HEK293 (cell line): ENCODE results near the gene TGIF1.

ENCODE experiments used
- PATZ1 ChIP-seq: fragments of 450-650 bp; formaldehyde crosslinking; IDR thresholded peaks from 2 replicates; pipeline ENCODE4 v1.5.1; 2016; ENCODE audit warnings: missing biosample characterization, missing genetic modification characterization
- ZBTB1 ChIP-seq: fragments of 450-650 bp; formaldehyde crosslinking; IDR thresholded peaks from 2 replicates; pipeline ENCODE4 v1.5.1; 2016; ENCODE audit warnings: missing biosample characterization, missing genetic modification characterization
- ZIC2 ChIP-seq: fragments of 450-650 bp; formaldehyde crosslinking; IDR thresholded peaks from 2 replicates; pipeline ENCODE4 v1.5.1; 2016; ENCODE audit warnings: missing biosample characterization, missing genetic modification characterization
- ZNF114 ChIP-seq: fragments of 450-650 bp; formaldehyde crosslinking; IDR thresholded peaks from 2 replicates; pipeline ENCODE4 v1.5.0; 2017; ENCODE audit warnings: missing biosample characterization, missing genetic modification characterization
- ZNF140 ChIP-seq: fragments of 450-650 bp; formaldehyde crosslinking; IDR thresholded peaks from 2 replicates; pipeline ENCODE4 v1.5.1; 2016; ENCODE audit warnings: missing biosample characterization, missing genetic modification characterization
- ZNF416 ChIP-seq: fragments of 450-650 bp; formaldehyde crosslinking; IDR thresholded peaks from 2 replicates; pipeline ENCODE4 v1.5.1; 2016; ENCODE audit warnings: missing biosample characterization, missing genetic modification characterization
- ZNF571 ChIP-seq: fragments of 450-650 bp; formaldehyde crosslinking; IDR thresholded peaks from 2 replicates; pipeline ENCODE4 v1.5.0; 2017; ENCODE audit warnings: missing biosample characterization, missing genetic modification characterization
- ZNF585B ChIP-seq: fragments of 450-650 bp; formaldehyde crosslinking; IDR thresholded peaks from 2 replicates; pipeline ENCODE4 v1.5.1; 2016; ENCODE audit warnings: missing biosample characterization, missing genetic modification characterization

- TF ChIP-seq ZNF140 (tag by site-specific recombination) (no peak), ZNF114 (tag by site-specific recombination) (no peak), ZIC2 (tag by site-specific recombination) (no peak), PATZ1 (tag by site-specific recombination) (no peak), ZNF416 (tag by site-specific recombination) (no peak), ZNF571 (tag by site-specific recombination) (no peak), ZNF585B (tag by site-specific recombination) (no peak), ZBTB1 (tag by site-specific recombination) (no peak)
Observed at GRCh38 chr18:3494245-3494526, 44.2 kb downstream of the TGIF1 start.
